ENCODE measurements around the gene UCK1. TPM values are rescaled to one million over a fixed set of nuclear protein-coding genes. Genes with fewer than 3 reads are reported as not detected.

Gene UCK1
- total RNA-seq, 1 donor from 2014 or later: 19.8 TPM

- Histone ChIP-seq H3K36me3 (ENCODE audit: control insufficient read depth, insufficient read depth, low read length) (peaks cover 13% of the 10 kb centered on the region), H3K4me3 (ENCODE audit: low read depth, low read length) (no peak overlapping the region), H3K27me3 (ENCODE audit: control insufficient read depth, insufficient read depth, low read length) (no peaks in the 10 kb centered on the region)
- no peak for DNase-seq (ENCODE audit: low read depth)
- TF ChIP-seq, protein P1, sequence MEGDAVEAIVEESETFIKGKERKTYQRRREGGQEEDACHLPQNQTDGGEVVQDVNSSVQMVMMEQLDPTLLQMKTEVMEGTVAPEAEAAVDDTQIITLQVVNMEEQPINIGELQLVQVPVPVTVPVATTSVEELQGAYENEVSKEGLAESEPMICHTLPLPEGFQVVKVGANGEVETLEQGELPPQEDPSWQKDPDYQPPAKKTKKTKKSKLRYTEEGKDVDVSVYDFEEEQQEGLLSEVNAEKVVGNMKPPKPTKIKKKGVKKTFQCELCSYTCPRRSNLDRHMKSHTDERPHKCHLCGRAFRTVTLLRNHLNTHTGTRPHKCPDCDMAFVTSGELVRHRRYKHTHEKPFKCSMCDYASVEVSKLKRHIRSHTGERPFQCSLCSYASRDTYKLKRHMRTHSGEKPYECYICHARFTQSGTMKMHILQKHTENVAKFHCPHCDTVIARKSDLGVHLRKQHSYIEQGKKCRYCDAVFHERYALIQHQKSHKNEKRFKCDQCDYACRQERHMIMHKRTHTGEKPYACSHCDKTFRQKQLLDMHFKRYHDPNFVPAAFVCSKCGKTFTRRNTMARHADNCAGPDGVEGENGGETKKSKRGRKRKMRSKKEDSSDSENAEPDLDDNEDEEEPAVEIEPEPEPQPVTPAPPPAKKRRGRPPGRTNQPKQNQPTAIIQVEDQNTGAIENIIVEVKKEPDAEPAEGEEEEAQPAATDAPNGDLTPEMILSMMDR (IDR thresholded peaks at IDR 0.05; ENCODE audit: insufficient read depth, low read length, poor library complexity, severe bottlenecking): no peak
Observed at GRCh38 chr9:131484560-131485185, 46.4 kb downstream of the UCK1 start.

- Histone ChIP-seq H3K27me3 (ENCODE audit: control insufficient read depth, insufficient read depth, low read length) (no peaks in the 10 kb centered on the region), H3K4me3 (ENCODE audit: low read depth, low read length) (no peak overlapping the region), H3K36me3 (ENCODE audit: control insufficient read depth, insufficient read depth, low read length) (peaks cover 17% of the 10 kb centered on the region)
- TF ChIP-seq, protein P1 (IDR thresholded peaks at IDR 0.05; ENCODE audit: insufficient read depth, low read length, poor library complexity, severe bottlenecking): no peak
- no peak for DNase-seq (ENCODE audit: low read depth)
Observed at GRCh38 chr9:131484051-131484445, 47.0 kb downstream of the UCK1 start.

DNA sequence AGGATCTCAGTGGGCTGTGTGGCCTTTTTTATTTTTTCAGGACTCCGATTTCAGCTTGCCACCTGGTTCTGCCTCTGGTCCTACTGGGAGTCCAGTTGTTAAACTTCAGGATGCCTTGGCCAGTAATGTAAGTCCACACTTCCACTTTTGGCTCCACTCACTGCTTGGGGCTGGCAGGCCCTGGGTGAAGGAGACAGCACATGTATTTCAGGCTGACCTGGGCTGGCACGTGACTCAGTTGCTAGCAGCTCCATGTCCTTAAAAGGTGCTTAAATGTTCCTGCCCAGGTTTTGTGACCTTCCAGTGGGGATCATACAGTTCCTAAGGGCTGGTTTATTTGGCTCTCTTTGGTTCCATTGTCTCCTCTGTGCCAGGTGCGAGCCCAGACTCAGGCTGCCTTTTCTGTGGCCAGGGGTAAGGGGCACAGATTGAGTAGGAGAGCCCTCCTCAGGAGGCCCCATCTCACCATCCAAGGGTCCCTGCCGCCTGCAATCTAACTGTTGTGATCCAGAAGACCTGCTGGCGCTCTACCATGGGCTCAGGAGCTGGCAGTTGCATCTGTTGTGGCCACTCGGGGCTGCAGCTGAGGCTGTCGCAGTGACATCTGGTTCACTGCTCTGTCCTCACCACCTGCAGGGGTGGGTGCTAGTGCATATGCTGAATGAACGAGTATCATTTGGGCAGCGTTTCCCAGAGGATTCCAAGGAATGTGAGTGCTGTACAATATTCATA is 47.6 kb downstream of the UCK1 start:
- no peak for DNase-seq (ENCODE audit: low read depth)
- TF ChIP-seq, protein P1 (IDR thresholded peaks at IDR 0.05; ENCODE audit: insufficient read depth, low read length, poor library complexity, severe bottlenecking): no peak
- no peak overlapping the region for H3K4me3 ChIP-seq (ENCODE audit: low read depth, low read length)
- peaks cover 19% of the 10 kb centered on the region for H3K36me3 ChIP-seq (ENCODE audit: control insufficient read depth, insufficient read depth, low read length)
- no peaks in the 10 kb centered on the region for H3K27me3 ChIP-seq (ENCODE audit: control insufficient read depth, insufficient read depth, low read length)

- DNase-seq (ENCODE audit: low read depth): no peak
- Histone ChIP-seq H3K36me3 (ENCODE audit: control insufficient read depth, insufficient read depth, low read length) (peaks cover 20% of the 10 kb centered on the region), H3K4me3 (ENCODE audit: low read depth, low read length) (no peak overlapping the region), H3K27me3 (ENCODE audit: control insufficient read depth, insufficient read depth, low read length) (no peaks in the 10 kb centered on the region)
- TF ChIP-seq, protein P1 (IDR thresholded peaks at IDR 0.05; ENCODE audit: insufficient read depth, low read length, poor library complexity, severe bottlenecking): no peak
Observed at GRCh38 chr9:131482343-131483006, 48.6 kb downstream of the UCK1 start.

DNA sequence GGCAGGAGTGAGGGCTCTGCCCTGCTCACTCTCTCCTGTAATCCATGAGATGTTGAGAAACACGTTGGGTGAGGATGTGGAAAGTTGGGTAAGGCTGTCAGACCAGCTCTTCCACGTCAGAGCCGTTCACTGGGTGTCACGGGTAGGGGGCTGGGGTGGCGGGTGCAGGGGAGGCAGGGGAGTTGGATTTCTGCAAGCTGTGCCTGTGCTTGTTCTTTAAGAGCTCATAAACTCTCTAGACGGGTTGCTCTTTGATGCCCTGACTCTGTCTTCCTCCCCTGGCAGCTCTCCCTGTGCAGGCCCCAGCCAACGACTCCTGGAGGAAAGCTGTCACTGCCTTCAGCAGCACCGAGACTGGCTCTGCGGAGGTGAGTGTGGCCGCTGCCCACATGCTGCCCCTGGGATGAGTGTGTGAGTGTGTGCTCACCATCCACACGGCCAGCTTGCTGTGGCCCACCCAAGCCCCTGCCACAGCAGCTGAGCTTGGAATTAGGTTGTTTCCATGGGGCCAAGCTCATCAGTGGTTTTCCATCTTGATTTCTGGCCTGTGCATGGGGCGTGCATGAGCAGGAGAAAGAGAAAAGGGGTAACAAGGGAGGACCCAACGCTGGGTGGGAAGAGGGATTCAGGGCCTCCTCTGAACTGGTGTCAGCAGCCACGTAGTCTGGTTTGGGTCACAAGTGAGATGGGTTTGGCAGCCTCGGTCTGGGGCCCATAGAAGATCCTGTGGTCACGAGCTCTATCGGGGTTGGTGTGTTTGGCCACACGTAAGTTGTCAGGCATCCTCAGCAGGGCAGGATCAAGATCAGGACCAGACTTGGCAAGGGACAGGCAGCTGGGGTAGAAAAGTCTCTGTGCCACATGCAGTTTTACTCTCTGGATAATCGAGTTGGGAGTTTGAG is 49.4 kb downstream of the UCK1 start:
- TF ChIP-seq, protein P1 (IDR thresholded peaks at IDR 0.05; ENCODE audit: insufficient read depth, low read length, poor library complexity, severe bottlenecking): no peak
- H3K36me3 ChIP-seq (ENCODE audit: control insufficient read depth, insufficient read depth, low read length): peaks cover 23% of the 10 kb centered on the region
- no peaks in the 10 kb centered on the region for H3K27me3 ChIP-seq (ENCODE audit: control insufficient read depth, insufficient read depth, low read length)
- H3K4me3 ChIP-seq (ENCODE audit: low read depth, low read length): no peak overlapping the region
- DNase-seq (ENCODE audit: low read depth): no peak

Measured in kidney epithelial cell (primary cell).